ENCODE measurements around the gene PRKAR1A. TPM values are rescaled to one million over a fixed set of nuclear protein-coding genes. Genes with fewer than 3 reads are reported as not detected.
"Not testable (repeated sequence)": the region's sequence is repeated elsewhere in the genome, so short reads cannot be mapped to it uniquely, and the experiment has no call there.

PRKAR1A gene
- total RNA-seq, 4 donors from 2014 or later: 245 to 286 (median 264) TPM

- Histone ChIP-seq H3K4me3 (no peak overlapping the region), H3K27ac (no peak overlapping the region), H3K9me3 (no peaks in the 10 kb centered on the region), H3K27me3 (no peaks in the 10 kb centered on the region), H3K4me1 (peaks cover 27% of the 10 kb centered on the region), H3K36me3 (no peaks in the 10 kb centered on the region)
- no peak for DNase-seq (ENCODE audit: low spot score in 2 of 2)
- no peak for TF ChIP-seq POLR2A (IDR thresholded peaks at IDR 0.05)
- 80% methylated on average over 3 of the region's 3 CpGs for WGBS
Observed at GRCh38 chr17:68578236-68578635, 66.0 kb downstream of the PRKAR1A start.

DNA sequence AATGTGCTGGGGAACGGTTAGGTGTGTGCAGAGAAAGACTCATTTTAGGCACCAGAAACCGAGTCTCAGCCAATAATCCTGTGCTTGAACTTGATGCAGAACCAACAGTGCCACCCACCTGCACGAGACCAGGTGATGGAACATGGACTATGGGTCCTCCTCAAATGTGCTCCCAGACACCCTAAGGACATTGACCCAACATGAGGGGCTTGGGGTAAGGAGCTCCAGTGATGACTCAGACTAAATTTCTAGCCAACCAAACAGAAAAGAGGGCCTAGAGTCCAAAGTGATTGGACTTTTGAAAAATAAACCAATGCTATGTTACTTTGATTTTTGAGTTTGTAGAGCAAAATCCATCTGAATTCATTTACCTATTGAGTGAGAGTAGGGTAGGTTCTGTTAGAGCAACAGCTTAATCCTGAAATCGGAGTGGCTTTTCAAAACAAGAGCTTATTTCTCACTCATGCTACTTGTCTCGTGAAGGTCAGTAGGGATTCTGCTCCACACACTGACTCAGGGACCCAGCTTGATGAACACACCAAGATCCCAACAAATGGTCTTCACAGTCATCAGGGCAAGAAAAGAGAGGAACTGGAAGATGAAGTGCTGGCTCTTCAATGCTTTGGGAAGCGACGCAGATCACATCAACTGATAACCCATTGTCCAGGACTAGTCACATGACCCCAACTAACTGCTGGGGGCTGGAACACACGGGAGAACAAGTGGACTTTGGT lies 67.1 kb downstream of the PRKAR1A start:
- Histone ChIP-seq H3K9me3 (no peaks in the 10 kb centered on the region), H3K27me3 (no peaks in the 10 kb centered on the region), H3K4me3 (no peak overlapping the region), H3K27ac (peak overlapping the region; percentile 79), H3K36me3 (no peaks in the 10 kb centered on the region), H3K4me1 (peaks cover 29% of the 10 kb centered on the region)
- DNase-seq (ENCODE audit: low spot score in 2 of 2): no peak
- WGBS: 84% methylated on average over 8 of the region's 8 CpGs
- TF ChIP-seq CTCF (IDR thresholded peaks at IDR 0.05): no peak
- no peak for TF ChIP-seq EP300 (IDR thresholded peaks at IDR 0.05)
- TF ChIP-seq POLR2A (IDR thresholded peaks at IDR 0.05): no peak
- no peak for TF ChIP-seq POLR2AphosphoS5 (IDR thresholded peaks at IDR 0.05)

- TF ChIP-seq POLR2AphosphoS5 (IDR thresholded peaks at IDR 0.05) (peak in 2 of 3 donors; percentile 39 to 69), POLR2A (IDR thresholded peaks at IDR 0.05) (no peak)
- H3K4me1 ChIP-seq: peaks cover 30% of the 10 kb centered on the region
- DNase-seq (ENCODE audit: low spot score in 2 of 2): peak in 1 of 2 donors; percentile 78
Observed at GRCh38 chr17:68580236-68580770, 68.1 kb downstream of the PRKAR1A start.

GRCh38 chr17:68581863-68582645 lies 69.8 kb downstream of the PRKAR1A start:
- H3K36me3 ChIP-seq: no peaks in the 10 kb centered on the region
- 86% methylated on average over 9 of the region's 9 CpGs for WGBS
- TF ChIP-seq CTCF (IDR thresholded peaks at IDR 0.05) (no peak), POLR2A (IDR thresholded peaks at IDR 0.05) (no peak), EP300 (IDR thresholded peaks at IDR 0.05) (no peak), POLR2AphosphoS5 (IDR thresholded peaks at IDR 0.05) (no peak)
- H3K9me3 ChIP-seq: no peaks in the 10 kb centered on the region
- H3K4me1 ChIP-seq: peaks cover 26% of the 10 kb centered on the region
- no peak overlapping the region for H3K27ac ChIP-seq
- no peak overlapping the region for H3K4me3 ChIP-seq
- DNase-seq (ENCODE audit: low spot score in 2 of 2): no peak
- H3K27me3 ChIP-seq: no peaks in the 10 kb centered on the region

More at GRCh38 chr17:68580236-68580770, 68.1 kb downstream of the PRKAR1A start:
- H3K9me3 ChIP-seq: no peaks in the 10 kb centered on the region
- WGBS: 34% methylated on average over 6 of the region's 6 CpGs
- H3K4me3 ChIP-seq: no peak overlapping the region
- H3K36me3 ChIP-seq: no peaks in the 10 kb centered on the region
- H3K27me3 ChIP-seq: no peaks in the 10 kb centered on the region
- peak overlapping the region; percentile 79 for H3K27ac ChIP-seq

DNA sequence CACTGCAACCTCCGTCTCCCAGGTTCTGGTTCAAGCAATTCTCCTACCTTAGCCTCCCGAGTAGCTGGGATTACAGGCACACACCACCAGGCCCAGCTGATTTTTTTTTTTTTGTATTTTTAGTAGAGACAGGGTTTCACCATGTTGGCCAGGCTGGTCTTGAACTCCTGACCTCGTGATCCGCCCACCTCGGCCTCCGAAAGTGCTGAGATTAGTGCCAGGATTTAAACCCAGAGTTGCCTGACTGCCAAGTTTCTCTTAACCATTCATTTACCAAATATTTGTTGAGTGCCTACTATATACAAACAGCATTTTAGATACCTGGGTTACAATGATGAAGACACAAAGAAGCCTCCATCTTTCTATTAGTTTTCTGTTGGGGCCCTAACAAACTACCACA lies 70.6 kb downstream of the PRKAR1A start:
- H3K4me3 ChIP-seq; DNase-seq (ENCODE audit: low spot score in 2 of 2); H3K27me3 ChIP-seq; H3K9me3 ChIP-seq; H3K27ac ChIP-seq; H3K36me3 ChIP-seq: not testable (repeated sequence)
- 49% methylated on average over 6 of the region's 6 CpGs for WGBS
- peaks cover 18% of the 10 kb centered on the region for H3K4me1 ChIP-seq

DNA sequence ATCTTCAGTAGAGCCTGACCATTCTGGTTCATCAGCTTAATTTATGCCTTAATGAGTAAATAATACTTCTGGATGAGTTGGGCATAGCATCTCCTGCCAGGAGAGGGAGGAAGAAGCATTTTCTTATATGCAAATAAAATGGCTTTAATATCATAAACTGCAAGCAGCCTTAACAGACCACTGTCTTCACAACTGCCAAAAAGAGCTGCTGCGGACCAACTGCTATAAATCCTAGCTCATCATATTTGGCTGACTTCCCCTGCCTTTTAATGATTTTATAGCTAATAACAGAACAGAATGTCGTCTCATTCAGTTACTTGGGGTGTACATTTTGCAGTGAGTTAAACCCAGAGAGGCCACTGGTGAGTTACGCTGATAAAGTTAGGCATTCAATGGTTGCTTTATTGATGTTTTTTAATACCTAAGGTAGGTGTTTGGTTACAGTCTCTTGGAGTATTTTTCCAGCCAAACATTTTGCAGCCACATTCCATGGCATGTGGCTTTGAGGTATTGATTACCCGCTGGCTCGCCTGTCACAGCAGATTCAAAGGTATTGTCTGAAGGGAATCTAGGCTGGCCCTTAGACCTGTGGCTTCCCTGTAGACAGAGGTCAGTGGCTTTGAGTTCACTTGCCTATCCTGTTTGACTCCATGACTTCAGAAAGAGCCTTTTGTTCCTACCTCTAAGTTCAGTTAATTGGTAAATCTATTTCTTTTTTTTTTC lies 72.5 kb downstream of the PRKAR1A start:
- Histone ChIP-seq H3K4me1 (peaks cover 11% of the 10 kb centered on the region), H3K27ac (no peak overlapping the region), H3K4me3 (no peak overlapping the region), H3K9me3 (no peaks in the 10 kb centered on the region), H3K27me3 (no peaks in the 10 kb centered on the region), H3K36me3 (no peaks in the 10 kb centered on the region)
- no peak for DNase-seq (ENCODE audit: low spot score in 2 of 2)
- no peak for TF ChIP-seq EP300 (IDR thresholded peaks at IDR 0.05)
- no peak for TF ChIP-seq CTCF (IDR thresholded peaks at IDR 0.05)
- no peak for TF ChIP-seq POLR2AphosphoS5 (IDR thresholded peaks at IDR 0.05)
- no peak for TF ChIP-seq POLR2A (IDR thresholded peaks at IDR 0.05)
- WGBS: 56% methylated on average over 5 of the region's 5 CpGs

Measured in suprapubic skin (tissue), 4 donors.